K562 (cell line): Measurements from ENCODE around the gene CLDN7. TPM values are rescaled to one million over a fixed set of nuclear protein-coding genes. Genes with fewer than 3 reads are reported as not detected.

Experiments used
- CCAR2 ChIP-seq: fragments of 200-400 bp; formaldehyde crosslinking; IDR thresholded peaks from 2 replicates; pipeline ENCODE4 v1.6.1; 2017; ENCODE audit warnings: mild to moderate bottlenecking, low read depth, low read length
- MAFG ChIP-seq: fragments of 450-650 bp; conservative IDR thresholded peaks from 2 replicates; pipeline ENCODE4 v1.6.1; 2016; ENCODE audit warnings: missing genetic modification characterization, missing compliant biosample characterization
- NCOA6 ChIP-seq: fragments of 450-650 bp; IDR thresholded peaks from 2 replicates; pipeline ENCODE4 v1.6.1; 2017; ENCODE audit warnings: mild to moderate bottlenecking
- PKNOX1 ChIP-seq: fragments of 450-650 bp; IDR thresholded peaks from 2 replicates; pipeline ENCODE4 v1.6.1; 2016
- RBM22 ChIP-seq: fragments of 200-400 bp; formaldehyde crosslinking; IDR thresholded peaks from 2 replicates; pipeline ENCODE4 v1.6.1; 2018; ENCODE audit warnings: low read length, low read depth; ENCODE audit not compliant: poor library complexity, severe bottlenecking
- SMC3 ChIP-seq: conservative IDR thresholded peaks from 2 replicates; pipeline ENCODE4 v1.6.1; 2011; ENCODE audit warnings: low read depth, low read length, improper control_type of control experiment; ENCODE audit not compliant: insufficient read depth
- TRIM28 ChIP-seq: fragments of 450-650 bp; IDR thresholded peaks from 2 replicates; pipeline ENCODE4 v1.6.1; 2017
- UBTF ChIP-seq, 2 experiments: IDR thresholded peaks; 2 replicates each; pipeline ENCODE4 v1.6.1; 2012; ENCODE audit warnings: improper control_type of control experiment in 2 of 2, low read depth in 2 of 2, low read length in 2 of 2, borderline replicate concordance in 1 of 2
- ZHX1 ChIP-seq: fragments of 150-350 bp; conservative IDR thresholded peaks from 2 replicates; pipeline ENCODE4 v1.6.1; 2014; ENCODE audit warnings: low read length
- ZNF24 ChIP-seq: fragments of 450-650 bp; IDR thresholded peaks from 2 replicates; pipeline ENCODE4 v1.6.1; 2016
- ZNF316 ChIP-seq: fragments of 450-650 bp; IDR thresholded peaks from 2 replicates; pipeline ENCODE4 v1.6.1; 2016
- ZNF408 ChIP-seq: fragments of 250-450 bp; sonication (Bioruptor Pico); IDR thresholded peaks from 2 replicates; pipeline ENCODE4 v1.4.0; 2020; ENCODE audit warnings: low read depth, mild to moderate bottlenecking, moderate library complexity
- polyA plus RNA-seq, 8 experiments: library from polyadenylated mRNA; depleted of rRNA in 4 of 8; stranded (reverse) in 5 of 8; unstranded in 3 of 8; fragments of >200 nt; fragmentation: Nextera tagmentation in 2 of 8; fragmentation: Illumina TruSeq in 1 of 8; extraction: Ambion mirVana in 2 of 8; extraction: Trizol in 1 of 8; gene quantifications; 2 replicates each; pipeline versions ENCODE4 v1.2.1 to v1.2.3, GENCODE V29; 2011 to 2014; ENCODE audit warnings: inconsistent platforms in 1 of 8, missing spikeins in 1 of 8
- total RNA-seq, 7 experiments: library from RNA; depleted of rRNA in 6 of 7; stranded (reverse); fragments of >200 nt in 6 of 7; fragmentation: Illumina TruSeq in 2 of 7; extraction: Trizol in 2 of 7; gene quantifications; 2 replicates each; pipeline versions ENCODE4 v1.2.1 to v1.2.3, GENCODE V29; 2011 to 2021; ENCODE audit warnings: low replicate concordance in 1 of 7
- TF ChIP-seq, protein P1 (sequence below): fragments of 450-650 bp; formaldehyde crosslinking; conservative IDR thresholded peaks from 2 replicates; pipeline ENCODE4 v1.4.0; 2022; ENCODE audit warnings: mild to moderate bottlenecking, missing genetic modification characterization
- TF ChIP-seq, protein P2 (sequence below), 2 experiments: fragments of 450-650 bp; IDR thresholded peaks; 2 replicates each; pipeline ENCODE4 v1.6.1; 2018; ENCODE audit warnings: mild to moderate bottlenecking in 2 of 2, low read depth in 1 of 2; ENCODE audit not compliant: partially characterized antibody in 2 of 2
- TF ChIP-seq, protein P3 (sequence below): sonication (generic); formaldehyde crosslinking; IDR thresholded peaks from 2 replicates; pipeline ENCODE4 v1.9.0; 2022; ENCODE audit warnings: mild to moderate bottlenecking, missing genetic modification reagents

Gene CLDN7
- total and polyA plus RNA-seq, 9 of the 15 experiments (the other 6 are each of a cell fraction or from before 2014, with no cell fraction given): 2.2 to 14.5 (median 7.6) TPM

DNA sequence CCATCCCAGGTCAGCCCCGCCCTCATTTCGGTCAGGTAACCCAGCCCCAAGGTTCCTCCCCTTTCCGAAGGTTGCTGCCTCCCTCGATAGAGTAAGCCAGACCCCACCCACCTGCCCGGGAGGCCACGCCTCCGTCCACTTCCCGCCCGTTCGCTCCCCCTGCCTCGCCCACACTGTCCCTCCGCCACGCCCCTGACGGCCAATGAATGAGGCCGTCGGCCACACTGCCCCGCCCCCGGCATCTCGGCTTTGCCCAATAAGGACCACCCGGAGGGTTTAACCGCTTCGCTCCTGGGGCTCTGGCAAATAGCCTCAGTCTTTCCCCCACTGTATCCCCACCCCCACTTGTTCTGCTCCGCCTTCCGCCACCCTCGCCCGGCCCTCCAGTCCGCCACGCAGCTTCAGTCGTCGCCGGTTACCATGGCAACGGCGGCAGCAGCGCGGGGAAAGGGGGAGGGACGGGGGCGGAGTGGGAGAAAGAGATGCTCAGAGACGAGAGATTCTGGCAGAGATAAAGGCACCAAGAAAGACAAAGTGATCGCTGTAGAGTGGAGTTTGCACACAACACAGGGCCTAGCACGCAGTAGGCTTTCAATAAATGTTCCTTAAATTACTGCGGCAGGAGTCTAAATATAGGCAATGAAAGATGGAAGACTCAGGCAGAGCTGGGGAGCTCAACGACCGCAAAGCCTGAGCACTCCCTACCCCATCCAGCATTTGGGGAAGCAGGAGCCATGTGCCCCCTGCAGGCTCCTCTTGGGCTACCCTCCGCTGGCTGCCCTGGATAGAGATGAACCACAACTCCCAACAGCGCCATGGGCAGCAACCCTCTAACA, 47.8 kb downstream of the CLDN7 start (continued):
- TF ChIP-seq SMC3 (no peak), PKNOX1 (peak; percentile 85), TRIM28 (no peak), ZHX1 (no peak), ZNF24 (no peak), UBTF (IDR thresholded peaks at IDR 0.05; ENCODE audit: borderline replicate concordance in 1 of 2, low read depth in 2 of 2, low read length in 2 of 2) (no peak), RBM22 (no peak), MAFG (tag) (no peak), ZNF408 (CRISPR knock-in tag) (no peak), ZNF316 (no peak), CCAR2 (no peak), NCOA6 (no peak)
- TF ChIP-seq, protein P1, sequence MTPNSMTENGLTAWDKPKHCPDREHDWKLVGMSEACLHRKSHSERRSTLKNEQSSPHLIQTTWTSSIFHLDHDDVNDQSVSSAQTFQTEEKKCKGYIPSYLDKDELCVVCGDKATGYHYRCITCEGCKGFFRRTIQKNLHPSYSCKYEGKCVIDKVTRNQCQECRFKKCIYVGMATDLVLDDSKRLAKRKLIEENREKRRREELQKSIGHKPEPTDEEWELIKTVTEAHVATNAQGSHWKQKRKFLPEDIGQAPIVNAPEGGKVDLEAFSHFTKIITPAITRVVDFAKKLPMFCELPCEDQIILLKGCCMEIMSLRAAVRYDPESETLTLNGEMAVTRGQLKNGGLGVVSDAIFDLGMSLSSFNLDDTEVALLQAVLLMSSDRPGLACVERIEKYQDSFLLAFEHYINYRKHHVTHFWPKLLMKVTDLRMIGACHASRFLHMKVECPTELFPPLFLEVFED (CRISPR knock-in tag): 0 out of 2 replicates have a peak, but pooled peaks have one; percentile 8
- TF ChIP-seq, protein P2, sequence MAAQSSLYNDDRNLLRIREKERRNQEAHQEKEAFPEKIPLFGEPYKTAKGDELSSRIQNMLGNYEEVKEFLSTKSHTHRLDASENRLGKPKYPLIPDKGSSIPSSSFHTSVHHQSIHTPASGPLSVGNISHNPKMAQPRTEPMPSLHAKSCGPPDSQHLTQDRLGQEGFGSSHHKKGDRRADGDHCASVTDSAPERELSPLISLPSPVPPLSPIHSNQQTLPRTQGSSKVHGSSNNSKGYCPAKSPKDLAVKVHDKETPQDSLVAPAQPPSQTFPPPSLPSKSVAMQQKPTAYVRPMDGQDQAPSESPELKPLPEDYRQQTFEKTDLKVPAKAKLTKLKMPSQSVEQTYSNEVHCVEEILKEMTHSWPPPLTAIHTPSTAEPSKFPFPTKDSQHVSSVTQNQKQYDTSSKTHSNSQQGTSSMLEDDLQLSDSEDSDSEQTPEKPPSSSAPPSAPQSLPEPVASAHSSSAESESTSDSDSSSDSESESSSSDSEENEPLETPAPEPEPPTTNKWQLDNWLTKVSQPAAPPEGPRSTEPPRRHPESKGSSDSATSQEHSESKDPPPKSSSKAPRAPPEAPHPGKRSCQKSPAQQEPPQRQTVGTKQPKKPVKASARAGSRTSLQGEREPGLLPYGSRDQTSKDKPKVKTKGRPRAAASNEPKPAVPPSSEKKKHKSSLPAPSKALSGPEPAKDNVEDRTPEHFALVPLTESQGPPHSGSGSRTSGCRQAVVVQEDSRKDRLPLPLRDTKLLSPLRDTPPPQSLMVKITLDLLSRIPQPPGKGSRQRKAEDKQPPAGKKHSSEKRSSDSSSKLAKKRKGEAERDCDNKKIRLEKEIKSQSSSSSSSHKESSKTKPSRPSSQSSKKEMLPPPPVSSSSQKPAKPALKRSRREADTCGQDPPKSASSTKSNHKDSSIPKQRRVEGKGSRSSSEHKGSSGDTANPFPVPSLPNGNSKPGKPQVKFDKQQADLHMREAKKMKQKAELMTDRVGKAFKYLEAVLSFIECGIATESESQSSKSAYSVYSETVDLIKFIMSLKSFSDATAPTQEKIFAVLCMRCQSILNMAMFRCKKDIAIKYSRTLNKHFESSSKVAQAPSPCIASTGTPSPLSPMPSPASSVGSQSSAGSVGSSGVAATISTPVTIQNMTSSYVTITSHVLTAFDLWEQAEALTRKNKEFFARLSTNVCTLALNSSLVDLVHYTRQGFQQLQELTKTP (IDR thresholded peaks at IDR 0.05; ENCODE audit: low read depth in 1 of 2, partially characterized antibody in 2 of 2): no peak
- TF ChIP-seq, protein P3, sequence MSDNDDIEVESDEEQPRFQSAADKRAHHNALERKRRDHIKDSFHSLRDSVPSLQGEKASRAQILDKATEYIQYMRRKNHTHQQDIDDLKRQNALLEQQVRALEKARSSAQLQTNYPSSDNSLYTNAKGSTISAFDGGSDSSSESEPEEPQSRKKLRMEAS (CRISPR knock-in tag): peak; percentile 33
